Measurements from ENCODE around the gene GPR33.
"Not testable (repeated sequence)": the region's sequence is repeated elsewhere in the genome, so short reads cannot be mapped to it uniquely, and the experiment has no call there.

The GPR33 gene

GRCh38 chr14:31437045-31437691 is 50.7 kb downstream of the GPR33 start:
- not testable (repeated sequence) for H2BK12ac ChIP-seq (ENCODE audit: low read length); H3K18ac ChIP-seq (ENCODE audit: low read length); H3K23ac ChIP-seq (ENCODE audit: low read length); H2AFZ ChIP-seq (ENCODE audit: insufficient read depth, low read length, poor library complexity); H3K4me1 ChIP-seq (ENCODE audit: control insufficient read depth in 1 of 2, insufficient read depth in 2 of 2, low read length in 2 of 2); H3K4ac ChIP-seq (ENCODE audit: low read depth, low read length); H3K27ac ChIP-seq (ENCODE audit: low read depth, low read length); H4K12ac ChIP-seq (ENCODE audit: low read depth, low read length); H3K9ac ChIP-seq (ENCODE audit: low read length); H3K36me3 ChIP-seq (ENCODE audit: control insufficient read depth in 1 of 2, insufficient read depth in 2 of 2, low read length in 2 of 2); H3K4me3 ChIP-seq (ENCODE audit: low read depth, low read length); H3K27me3 ChIP-seq (ENCODE audit: insufficient read depth, low read length); H2BK120ac ChIP-seq (ENCODE audit: insufficient read depth, low read length, poor library complexity); H3K79me2 ChIP-seq (ENCODE audit: control insufficient read depth, insufficient read depth, low read length, poor library complexity); H3K4me2 ChIP-seq (ENCODE audit: low read length); H2BK5ac ChIP-seq (ENCODE audit: low read depth, low read length, poor library complexity); H2AK5ac ChIP-seq (ENCODE audit: low read length); DNase-seq; H3K9me3 ChIP-seq (ENCODE audit: insufficient read depth, low read depth, low read length); H4K8ac ChIP-seq (ENCODE audit: low read depth, low read length); H3K14ac ChIP-seq (ENCODE audit: low read length); H4K91ac ChIP-seq (ENCODE audit: low read depth, low read length); H3K79me1 ChIP-seq (ENCODE audit: low read length)
- no CpG with 5 or more reads among the region's 45 CpGs for WGBS (ENCODE audit: extremely low coverage, insufficient coverage, insufficient read length)

- Histone ChIP-seq H3K14ac (ENCODE audit: low read length) (no peak overlapping the region), H2BK12ac (ENCODE audit: low read length) (no peak overlapping the region), H2AFZ (ENCODE audit: insufficient read depth, low read length, poor library complexity) (no peak overlapping the region), H3K79me2 (ENCODE audit: control insufficient read depth, insufficient read depth, low read length, poor library complexity) (no peaks in the 10 kb centered on the region), H2BK5ac (ENCODE audit: low read depth, low read length, poor library complexity) (no peak overlapping the region), H3K4me2 (ENCODE audit: low read length) (no peak overlapping the region), H2BK120ac (ENCODE audit: insufficient read depth, low read length, poor library complexity) (no peak overlapping the region), H3K79me1 (ENCODE audit: low read length) (no peaks in the 10 kb centered on the region), H4K8ac (ENCODE audit: low read depth, low read length) (no peak overlapping the region), H2AK5ac (ENCODE audit: low read length) (no peak overlapping the region), H3K4ac (ENCODE audit: low read depth, low read length) (no peak overlapping the region), H3K9ac (ENCODE audit: low read length) (no peak overlapping the region), H3K23ac (ENCODE audit: low read length) (no peak overlapping the region), H3K27me3 (ENCODE audit: insufficient read depth, low read length) (no peaks in the 10 kb centered on the region), H4K12ac (ENCODE audit: low read depth, low read length) (no peak overlapping the region), H3K36me3 (ENCODE audit: control insufficient read depth in 1 of 2, insufficient read depth in 2 of 2, low read length in 2 of 2) (no peaks in the 10 kb centered on the region), H3K4me3 (ENCODE audit: low read depth, low read length) (no peak overlapping the region), H3K18ac (ENCODE audit: low read length) (no peak overlapping the region), H3K9me3 (ENCODE audit: insufficient read depth, low read depth, low read length) (no peaks in the 10 kb centered on the region), H3K27ac (ENCODE audit: low read depth, low read length) (no peak overlapping the region), H4K91ac (ENCODE audit: low read depth, low read length) (no peak overlapping the region), H3K4me1 (ENCODE audit: control insufficient read depth in 1 of 2, insufficient read depth in 2 of 2, low read length in 2 of 2) (no peaks in the 10 kb centered on the region)
- no peak for DNase-seq
These were observed 52.6 kb downstream of the GPR33 start for GRCh38 chr14:31435276-31435675.
